HUDEP-2 (cell line): ENCODE measurements around the gene NMNAT3.

ENCODE experiments used
- DNase-seq, 76 experiments: peaks; one replicate each; lab custom pipeline; 2025; ENCODE audit not compliant: unreplicated experiment in 76 of 76; lab: John Stamatoyannopoulos, UW

Gene NMNAT3

DNA sequence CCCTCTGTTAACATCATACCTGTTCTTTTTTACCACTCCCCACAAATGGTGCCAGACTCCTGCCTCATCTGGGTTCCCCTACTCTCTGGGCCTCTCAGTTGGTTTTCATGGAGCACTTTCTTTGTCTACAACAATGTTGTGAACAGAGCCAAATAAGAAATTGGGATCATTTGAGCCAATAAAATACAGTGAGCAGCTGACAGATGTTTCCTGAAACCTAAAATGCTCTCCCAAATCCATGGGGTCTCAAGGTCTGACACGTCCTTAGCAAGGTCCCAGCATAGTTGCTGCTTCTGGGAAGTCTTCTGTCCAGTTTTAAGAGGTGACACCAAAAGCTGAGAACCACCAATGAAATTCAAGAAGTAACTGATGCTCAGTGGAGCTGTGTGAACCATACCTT, 1.7 kb downstream of the NMNAT3 start:
- peak in 1 of 76 experiments; percentile 20 for DNase-seq

DNA sequence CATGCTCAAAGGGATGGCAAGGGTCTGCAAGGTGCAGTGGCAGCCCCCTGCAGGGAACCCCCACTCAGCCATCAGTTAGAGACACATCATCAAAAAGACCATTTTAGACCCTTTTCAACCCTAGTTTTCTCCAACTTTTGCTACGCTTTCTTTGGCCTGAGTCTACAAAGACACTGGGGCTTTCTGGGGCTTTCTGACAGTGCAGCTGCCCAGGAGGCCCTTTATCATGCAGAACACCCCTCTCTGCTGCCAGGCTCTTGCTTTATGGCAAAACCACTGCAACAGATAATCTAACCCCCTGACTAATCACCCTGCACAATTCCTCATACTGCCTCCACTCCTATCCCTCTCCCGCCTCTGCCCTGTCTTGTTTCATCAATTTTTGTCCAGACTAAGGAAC, 2.4 kb downstream of the NMNAT3 start:
- DNase-seq, result peak in 71 of 76 experiments; percentile 6 to 75 (median 45)

DNA sequence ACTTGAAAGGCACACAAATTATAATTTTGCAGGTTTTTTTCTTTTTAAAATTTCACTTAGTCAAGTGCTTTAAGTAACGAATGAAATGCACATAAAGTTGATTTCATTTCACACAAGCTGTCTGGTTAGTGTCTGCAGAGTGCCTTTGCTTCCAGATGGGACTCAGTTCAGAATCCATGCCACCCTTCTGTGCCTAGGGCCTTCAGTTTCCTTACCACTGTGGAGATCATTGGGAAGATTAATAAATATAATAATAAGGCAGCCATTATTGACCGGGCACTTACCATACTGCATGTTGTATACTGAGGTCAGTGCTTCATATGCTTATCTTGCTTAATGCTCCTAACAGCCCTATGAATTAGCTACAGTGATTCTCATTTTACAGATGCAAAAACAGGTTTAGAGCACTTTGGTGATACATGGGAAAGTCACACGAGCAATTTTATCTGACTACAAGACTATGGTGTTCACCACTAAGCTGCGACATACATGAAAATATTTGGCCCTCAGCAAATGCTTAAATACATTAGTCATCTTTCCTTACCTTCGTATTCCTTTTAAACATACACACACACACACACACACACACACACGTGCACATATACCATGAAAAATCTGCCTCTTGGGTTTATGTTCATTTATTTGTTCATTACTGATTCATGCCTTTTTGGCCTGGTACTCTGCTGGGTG, 3.1 kb downstream of the NMNAT3 start:
- DNase-seq, result peak in 1 of 76 experiments; percentile 20

DNA sequence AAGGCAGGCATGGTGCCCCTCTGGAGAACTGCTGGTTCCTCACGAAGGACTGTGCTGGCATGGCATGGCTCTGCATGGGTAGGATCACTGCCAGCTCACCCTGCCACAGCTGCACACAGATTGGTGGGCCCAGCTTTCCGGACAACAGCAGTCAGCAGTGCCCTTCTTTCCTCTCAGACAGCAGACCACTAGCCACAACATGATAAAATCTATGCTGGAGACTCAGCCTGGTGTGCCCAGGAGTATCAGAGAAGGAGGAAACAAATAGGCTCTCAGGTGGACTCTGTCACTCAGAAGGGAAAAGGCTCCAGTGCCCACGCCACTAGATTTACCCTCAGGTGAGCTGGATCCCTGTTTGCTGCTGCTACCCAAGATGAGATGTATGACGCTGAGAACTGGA, 4.9 kb downstream of the NMNAT3 start:
- no peak for DNase-seq

DNA sequence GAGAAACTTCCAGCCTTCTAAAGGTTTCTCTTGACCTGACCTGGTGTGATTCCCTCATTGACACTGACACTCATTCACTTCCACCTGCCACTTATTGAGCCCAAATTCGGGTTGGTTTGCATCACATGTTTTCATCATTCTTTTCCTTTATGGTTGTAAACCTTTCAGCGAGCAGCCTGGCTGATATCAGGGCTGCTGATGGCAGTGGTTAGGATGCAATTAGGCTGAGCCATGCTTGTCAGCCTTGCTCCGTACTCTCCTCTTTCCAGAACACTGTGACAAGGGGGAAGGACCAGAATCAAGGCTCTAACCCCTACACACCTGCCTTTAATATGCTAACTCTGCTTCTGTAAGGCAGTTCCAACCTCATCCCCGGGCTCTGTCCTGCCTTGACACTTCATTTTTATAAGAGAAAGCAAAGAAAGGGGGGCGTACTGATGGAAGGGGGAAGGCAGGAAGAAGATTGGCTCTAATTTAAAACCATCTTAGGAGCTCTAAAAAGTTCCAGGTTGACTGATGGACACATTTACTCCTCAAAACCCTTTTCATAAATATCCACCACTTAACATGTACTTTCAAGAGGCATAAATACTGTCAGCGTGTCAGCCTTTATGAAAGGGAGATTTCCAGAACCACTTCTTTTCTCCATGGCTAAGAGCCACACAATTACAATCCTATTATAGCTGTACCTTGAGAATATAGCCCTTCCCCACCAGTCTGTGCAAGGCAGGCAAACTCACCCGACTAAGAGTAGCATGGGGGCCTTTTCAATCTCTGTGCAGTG, 5.7 kb downstream of the NMNAT3 start:
- no peak for DNase-seq

DNA sequence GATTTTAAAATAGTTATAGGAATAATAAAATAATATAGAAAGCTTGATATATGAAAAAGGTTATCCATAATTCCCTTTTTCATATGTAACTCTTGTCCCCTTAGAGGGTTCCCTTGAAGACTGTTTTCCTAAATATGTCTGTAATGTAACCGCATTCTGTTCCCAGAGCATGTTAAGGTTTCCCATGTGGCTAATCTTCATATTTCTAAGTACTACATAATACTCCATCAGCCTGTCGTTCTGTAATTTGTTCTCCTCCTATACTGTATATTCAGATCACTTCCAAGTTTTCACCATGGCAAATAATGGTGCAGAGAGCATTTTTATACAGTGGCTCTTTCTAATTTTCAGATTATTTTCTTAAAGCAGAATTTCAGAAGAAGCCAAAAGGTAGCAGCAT, 6.7 kb downstream of the NMNAT3 start:
- no peak for DNase-seq

DNA sequence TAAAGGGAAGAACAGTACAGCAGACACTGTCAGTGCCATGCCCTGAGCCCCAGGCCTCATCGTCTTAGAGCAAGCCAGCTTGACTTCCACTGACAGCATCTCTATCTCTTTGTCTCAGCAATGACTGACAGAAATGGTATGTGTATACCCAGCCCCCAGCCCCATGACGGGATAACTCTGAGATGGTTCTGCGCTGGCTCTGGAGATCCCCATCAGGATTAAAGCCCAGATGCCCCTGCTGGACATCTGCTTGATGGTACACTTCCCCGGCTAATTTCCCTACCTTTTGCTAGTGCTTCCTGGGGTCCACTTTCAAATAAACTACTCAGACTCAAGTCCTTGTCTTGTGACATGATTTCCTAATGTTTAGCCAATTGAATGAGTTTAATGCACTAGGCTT, 7.6 kb downstream of the NMNAT3 start:
- no peak for DNase-seq

DNA sequence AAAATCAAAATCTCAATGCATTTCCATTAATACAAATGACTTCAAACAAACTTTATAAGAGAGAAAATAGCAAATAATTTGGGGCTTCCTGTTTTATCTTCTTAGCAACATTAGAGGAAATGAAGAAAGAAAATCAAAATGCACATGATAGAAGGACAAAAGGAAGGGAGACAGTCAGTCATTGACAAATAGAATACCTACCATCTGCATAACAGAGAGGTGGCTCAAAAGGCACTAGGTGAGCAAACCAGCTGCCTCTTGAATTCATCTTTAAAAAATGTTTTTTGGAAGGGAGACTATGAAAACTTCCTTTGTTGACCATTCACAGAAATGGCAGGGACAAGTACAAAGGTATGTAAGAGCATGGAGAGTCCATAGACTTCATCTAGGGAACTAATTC, 9.4 kb downstream of the NMNAT3 start:
- no peak for DNase-seq

DNA sequence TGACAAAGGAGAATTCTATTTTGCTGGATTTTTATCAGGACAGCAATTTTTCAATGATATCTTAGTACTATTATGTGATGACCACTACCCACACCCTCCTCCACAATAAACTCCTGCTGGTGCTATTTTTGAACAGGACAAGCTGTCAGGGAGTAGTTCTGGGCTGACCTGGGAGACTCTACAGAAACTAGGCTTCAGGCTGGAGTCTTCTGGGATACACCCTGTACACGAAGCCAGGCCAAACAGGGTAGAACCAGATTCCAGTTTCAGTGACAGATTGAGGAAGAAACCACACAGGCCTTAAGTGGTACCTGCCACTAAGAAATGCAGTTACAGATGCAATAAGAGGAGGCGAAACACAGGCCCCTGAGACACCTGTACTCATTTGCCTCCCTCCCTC, 12.8 kb downstream of the NMNAT3 start:
- no peak for DNase-seq

DNA sequence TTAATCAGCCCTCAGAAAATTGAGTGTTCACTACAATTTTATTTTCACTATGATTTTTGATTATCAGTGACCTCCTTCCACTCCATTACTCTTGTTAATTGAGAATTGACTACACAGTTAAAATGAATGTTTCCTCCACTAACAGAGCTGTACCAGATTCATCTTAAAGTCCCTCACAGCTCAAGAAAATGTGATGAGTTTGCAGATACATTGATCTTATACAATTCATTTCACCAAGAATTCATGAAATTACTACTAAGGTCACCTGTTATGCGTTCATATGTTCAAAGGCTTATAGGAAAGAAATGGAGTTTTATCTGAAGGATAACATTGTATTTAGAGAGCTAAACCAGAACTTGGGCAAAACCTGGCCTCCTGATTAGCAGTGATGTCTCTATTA, 17.5 kb downstream of the NMNAT3 start:
- no peak for DNase-seq

DNA sequence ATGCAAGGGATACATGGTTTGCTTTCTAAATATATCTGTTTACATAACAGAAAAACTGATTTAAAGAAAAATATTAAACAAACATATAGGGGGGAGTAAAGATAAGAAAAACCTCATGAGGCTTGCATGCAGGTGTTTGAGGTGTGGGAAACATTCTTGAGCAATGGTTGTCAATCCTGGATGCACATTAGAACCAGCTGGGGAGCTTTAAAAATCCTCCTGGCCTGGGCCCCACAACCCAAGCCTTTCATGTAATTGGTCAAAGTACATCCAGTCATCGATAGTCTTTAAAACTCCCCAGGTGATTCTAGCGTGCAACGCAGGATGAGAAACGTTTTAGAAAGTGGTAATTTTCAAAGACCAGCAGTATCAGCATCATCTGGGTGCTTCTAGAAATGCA, 18.3 kb downstream of the NMNAT3 start:
- no peak for DNase-seq

DNA sequence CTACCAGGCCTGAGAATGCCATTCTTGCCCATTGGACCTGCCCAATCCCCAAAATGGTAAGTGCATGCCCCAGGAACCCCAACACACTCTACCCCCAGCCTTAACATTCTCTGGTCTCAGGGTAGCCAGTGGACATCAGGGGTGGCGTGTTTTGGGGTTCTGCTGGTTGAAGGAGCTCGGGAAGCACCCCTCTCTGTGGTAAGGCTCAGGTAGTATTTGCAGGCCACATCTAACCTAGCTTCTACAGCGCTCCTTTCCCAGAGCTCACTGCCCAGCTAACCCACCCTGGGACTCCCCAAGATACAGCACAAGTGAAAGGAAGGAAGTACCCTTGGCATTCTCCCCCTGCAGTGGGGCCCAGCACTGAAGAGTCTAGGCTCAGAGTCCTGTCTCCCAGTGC, 19.8 kb downstream of the NMNAT3 start:
- no peak for DNase-seq

DNA sequence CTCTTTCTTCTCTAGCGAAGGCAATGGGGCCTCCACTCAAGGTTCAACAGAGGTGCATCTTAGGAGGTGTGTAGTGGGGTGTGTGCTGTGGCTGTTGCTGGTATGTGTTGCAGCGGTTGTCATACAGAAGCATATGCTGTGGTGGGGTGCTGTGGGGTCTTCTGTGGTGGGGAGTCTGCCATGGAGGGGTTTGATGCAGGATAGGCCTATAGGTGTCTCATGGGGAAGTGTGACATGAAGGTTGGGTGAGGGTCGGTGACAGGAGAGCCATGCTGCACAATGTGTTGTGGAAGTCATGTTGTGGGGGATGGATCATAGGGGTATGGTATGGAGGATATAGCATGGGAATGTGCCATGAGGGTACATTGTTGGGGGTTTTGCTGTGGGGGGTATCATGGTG, 20.3 kb downstream of the NMNAT3 start:
- DNase-seq, result no peak

DNA sequence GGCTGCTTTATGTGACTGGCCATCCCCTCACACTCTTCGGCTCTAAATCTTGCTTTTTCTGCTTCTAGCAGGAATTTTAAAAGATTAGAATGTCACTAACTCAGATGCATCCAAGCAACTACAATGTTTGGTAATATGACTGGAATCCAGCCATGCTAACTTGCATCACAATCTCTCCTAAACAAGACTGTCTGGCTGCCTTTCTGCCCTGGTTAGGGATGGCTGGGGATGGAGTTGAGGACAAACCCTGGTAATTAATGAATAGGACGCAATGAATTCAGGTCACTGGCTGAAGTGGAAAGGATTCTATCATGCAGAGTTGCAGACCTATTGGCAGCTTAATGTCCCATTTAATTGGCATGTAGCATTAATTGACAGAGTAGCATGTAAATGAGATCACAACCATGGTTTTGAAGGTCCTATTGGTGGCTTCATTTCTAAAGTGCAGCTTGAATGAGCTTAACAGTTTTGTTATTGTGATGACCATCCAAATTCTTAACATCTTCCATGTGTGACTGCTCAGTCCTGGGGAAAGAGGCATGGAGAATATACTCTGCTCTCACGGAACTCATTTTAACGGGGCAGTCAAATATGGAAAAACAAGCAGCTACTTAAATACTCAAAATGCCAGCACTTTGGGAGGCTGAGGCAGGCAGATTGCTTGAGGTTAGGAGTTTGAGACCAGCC, 21.7 kb downstream of the NMNAT3 start:
- DNase-seq, result no peak

DNA sequence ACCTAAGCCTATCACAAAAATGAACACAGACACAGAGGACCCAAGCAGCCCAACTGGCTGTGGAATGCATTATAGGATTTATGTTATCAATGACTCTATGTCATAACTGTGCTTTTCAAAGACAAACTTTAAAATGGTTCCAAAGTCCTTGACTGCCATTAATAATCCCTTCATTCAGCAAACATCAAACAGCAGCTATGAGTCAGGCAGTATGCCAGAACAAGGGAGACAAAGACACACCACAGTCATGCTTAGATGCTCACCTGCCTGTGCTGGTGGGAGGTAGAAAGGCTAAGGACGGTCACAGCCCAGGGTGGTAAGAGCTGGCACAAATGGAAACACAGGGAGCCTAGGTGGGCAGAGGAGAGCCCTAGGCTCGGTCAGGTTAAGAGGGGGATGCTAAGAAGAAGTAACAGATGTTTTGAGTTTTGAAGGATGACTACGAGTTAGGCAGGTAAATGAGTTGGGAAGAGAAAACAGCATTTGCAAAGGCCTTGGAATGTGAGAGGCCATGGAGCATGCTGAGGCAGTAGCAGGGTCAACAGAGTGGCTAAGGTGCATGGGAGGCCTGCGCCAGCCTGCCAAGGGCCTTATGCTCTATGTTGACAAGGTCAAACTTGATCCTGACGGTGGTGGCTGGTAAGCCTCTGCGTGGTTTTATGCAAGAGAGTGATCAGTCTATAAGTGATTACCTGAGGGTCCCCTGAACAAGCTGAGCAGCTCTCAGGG, 23.0 kb downstream of the NMNAT3 start:
- no peak for DNase-seq

DNA sequence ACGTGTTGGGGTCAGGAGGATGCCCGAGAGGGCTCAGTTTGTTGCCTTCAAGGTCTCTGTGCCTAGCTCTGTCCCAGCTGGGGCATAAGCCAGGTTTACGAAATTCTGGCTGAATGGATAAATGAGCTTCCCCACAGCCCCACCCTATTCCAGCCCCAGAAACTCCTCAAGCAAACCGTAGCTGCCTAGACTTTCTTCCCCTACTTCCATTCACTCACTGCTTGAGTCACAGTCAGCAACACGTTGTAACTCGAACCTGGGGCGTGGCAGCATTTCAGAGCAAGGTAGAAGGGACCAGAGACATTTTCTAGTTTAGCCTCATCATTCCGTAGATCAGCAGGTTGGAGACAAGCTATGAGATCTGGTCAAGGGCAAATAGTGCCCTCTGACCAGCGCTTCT, 24.2 kb downstream of the NMNAT3 start:
- no peak for DNase-seq

DNA sequence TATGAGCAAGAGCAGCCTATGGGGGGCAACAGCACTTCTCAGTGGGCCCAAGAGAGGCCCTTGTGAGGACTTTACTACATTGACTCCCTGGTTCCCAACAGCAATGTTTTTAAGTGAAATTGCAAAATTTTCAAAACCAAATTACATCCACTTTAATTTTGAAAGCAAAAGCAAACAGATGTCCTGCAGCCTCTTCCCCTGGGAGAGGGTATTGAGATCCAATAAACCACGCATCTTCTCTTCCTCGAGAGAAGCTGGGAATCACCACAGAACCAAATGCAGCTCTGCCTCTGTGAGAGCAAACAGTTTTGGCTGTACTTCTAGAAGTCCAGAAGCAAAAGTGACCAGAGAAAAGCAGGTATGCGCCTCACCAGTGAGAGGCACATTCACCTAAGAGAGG, 25.2 kb downstream of the NMNAT3 start:
- DNase-seq, result no peak

DNA sequence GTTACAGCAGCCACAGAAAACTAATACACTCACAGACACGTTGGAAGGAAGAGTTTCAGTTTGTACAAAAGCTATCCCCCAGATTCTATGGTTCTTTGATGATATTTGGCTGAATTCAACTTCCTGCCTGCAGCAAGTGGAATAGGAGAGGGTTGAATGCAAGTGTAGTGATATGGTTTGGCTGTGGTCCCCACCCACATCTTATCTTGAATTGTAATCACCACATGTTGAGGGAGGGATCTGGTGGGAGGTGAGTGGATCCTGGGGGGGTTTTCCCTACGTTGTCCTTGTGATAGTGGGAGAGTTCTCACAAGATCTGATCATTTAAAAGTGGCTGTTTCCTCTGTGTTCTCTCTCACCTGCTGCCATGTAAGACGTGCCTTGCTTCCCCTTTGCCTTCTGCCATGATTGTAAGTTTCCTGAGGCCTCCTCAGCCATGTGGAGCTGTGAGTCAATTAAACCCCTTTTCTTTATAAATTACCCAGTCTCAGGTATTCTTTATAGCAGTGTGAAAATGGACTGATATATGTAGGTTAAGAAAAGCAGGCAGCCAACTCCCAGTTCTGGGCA, 29.8 kb downstream of the NMNAT3 start:
- DNase-seq, result peak in 28 of 76 experiments; percentile 1 to 54 (median 20)

DNA sequence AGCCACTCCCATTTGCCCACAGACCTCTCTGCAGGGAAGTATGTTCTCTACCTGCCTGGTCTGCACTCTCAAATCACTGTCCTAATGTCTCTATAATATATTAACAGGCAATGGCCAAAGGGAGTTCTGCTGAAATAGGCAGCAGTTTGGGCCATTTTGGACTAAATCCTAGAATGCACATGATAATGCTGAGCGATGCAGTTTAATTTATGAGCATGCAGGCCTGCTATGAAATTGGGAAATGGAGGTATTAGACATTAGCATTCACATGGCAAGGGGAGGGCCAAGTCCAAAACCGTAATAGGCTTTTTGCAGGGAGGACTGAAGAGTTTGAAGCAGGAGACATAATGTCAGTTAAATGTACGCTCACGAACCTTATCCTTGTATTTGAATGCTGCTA, 31.3 kb downstream of the NMNAT3 start:
- no peak for DNase-seq

DNA sequence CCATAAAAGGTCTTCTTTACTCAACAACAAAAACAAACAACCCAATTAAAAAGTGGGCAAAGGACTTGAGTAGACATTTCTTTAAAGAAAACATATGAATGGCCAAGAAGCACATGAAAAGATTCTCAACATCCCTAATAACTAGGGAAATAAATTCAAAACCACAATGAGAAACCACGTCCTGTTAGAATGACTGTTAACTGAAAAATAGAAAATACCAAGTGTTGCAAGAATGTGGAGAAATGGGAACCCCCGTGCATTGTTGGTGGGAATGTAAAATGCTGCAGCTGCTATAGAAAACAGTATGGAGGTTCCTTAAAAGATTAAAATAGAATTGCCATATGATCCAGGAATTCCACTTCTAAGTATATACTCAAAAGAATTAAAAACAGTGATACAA, 34.8 kb downstream of the NMNAT3 start:
- no peak for DNase-seq

DNA sequence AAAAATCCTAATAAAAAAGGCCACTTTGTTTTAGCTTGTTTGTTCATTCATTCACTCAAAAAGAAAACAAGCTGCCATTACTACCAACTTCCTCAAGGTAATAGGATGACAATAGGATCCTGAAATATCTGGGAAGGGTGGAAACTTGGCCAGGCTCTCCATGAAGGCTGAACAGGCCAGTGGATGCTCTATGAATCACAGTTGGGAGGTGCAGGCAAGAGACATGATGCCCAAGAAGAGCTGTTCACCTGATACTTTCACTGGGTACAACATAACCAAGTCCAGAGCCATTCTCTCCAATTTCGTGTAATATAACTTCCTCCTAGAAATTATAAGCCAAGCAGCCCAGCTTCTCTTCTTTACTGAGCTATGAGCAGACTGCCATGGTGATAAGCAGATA, 37.3 kb downstream of the NMNAT3 start:
- no peak for DNase-seq
